GM19372 (cell line): ENCODE data around the gene OSCP1.

Experiments used
- ATAC-seq: cut with Tn5 transposase; IDR thresholded peaks from one replicate; pipeline ENCODE4 v1.9.1; 2021; ENCODE audit warnings: mild to moderate bottlenecking, low read depth, moderate library complexity; ENCODE audit not compliant: unreplicated experiment

Gene OSCP1

GRCh38 chr1:36450919-36451305 lies 661 bp upstream of the OSCP1 start:
- ATAC-seq: no peak

DNA sequence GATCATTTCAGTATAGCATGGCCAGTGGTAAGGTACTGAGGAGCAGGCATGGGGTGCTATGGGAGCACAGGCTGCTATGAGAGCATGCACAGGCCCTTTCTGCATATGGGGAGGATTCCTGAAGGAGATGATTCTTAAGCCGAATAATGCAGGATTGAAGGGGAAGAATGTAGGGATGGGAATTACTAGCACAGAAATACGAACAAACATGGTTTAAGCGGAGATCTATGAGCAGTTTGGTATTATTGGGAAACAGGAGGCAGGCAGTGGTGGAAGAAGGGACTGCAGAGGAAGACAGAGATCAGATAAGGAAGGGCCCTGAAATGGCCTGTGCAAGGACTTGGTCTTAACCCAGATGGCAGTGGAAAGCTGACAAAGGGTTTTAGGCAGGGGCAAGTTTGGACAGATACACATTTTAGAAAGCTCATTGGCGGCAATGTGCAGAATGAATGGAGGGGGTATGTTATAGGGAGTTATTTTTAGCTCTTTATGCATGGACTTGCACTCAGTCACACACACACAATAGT lies 1.7 kb downstream of the OSCP1 start:
- no peak for ATAC-seq

- no peak for ATAC-seq
These were observed 2.8 kb downstream of the OSCP1 start for GRCh38 chr1:36447450-36447849.

DNA sequence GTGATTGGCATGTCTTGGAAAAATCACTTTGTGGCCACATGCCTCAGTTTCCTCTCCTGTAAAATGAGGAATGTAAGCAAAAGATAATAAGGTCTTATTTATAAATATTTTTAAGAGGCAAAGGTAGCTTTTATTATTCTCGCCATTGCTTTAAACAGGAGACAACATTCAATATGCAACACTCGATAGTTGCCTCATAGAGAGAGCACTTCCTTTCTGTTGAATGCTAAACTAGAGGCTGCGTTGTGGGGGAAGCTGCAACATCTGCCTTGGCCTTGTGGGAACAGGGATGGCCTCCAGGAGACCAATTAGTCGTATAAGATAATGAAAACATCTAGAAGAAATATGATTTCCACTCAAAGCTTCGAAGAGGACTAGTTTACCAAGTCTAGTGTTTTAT lies 3.5 kb downstream of the OSCP1 start:
- ATAC-seq: no peak

GRCh38 chr1:36446271-36446670 lies 4.0 kb downstream of the OSCP1 start:
- no peak for ATAC-seq

DNA sequence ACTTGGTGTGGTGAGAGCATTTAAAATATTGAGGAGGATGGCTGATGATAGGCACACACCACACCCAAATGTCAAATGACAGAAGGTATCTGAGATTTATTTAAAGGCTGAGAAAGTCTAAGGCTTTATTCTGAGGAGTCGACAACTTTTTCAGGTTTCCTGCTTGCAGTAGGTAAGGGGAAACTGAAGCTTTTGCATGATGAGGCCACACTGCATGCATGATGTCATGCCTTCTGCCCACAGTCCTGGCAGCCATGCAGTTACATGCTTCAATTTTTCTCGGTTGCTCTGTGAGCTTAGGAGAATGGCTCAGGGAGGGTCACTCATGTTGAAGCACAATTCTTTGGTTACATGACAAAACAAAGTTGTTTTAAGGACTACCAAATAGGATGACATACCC lies 7.0 kb downstream of the OSCP1 start:
- no peak for ATAC-seq

GRCh38 chr1:36442337-36442736 lies 7.9 kb downstream of the OSCP1 start:
- ATAC-seq: no peak

DNA sequence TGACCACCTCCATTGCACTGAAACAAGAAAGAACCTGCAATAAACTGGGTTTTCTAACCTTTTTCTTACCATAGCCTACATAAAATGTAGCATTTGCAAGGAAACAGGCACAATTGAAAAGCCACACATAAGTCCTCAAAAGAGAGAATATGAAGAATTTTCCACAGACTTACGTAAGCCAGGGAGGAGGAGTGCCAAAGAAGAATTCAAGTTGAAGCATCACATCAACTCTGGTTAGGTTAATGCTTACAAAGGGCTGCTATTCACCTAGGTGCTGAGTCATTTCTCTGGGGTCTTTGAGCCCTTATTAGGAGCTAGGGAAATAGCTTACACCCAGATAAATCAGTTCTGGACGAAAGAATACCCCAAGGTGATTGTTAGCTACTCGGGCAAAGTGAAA lies 9.6 kb downstream of the OSCP1 start:
- no peak for ATAC-seq

DNA sequence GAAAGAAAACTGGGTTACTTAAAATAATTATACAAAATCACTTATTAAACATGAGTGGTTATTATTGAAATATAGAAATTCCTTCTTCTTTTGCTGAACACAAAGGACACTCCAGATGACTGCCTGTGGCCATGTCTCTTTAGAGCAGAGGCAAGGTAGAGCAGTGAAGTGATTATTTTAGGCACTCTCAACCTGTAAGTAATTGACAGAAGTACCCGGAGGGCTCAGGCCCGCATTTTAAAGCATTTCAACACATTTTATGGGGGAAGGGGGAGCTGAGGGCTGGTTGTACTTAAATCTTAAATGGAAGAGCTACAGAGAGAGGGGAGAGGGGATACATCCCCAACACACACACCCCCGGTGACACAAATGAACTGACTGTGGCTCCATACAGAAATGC lies 10.2 kb downstream of the OSCP1 start:
- no peak for ATAC-seq

DNA sequence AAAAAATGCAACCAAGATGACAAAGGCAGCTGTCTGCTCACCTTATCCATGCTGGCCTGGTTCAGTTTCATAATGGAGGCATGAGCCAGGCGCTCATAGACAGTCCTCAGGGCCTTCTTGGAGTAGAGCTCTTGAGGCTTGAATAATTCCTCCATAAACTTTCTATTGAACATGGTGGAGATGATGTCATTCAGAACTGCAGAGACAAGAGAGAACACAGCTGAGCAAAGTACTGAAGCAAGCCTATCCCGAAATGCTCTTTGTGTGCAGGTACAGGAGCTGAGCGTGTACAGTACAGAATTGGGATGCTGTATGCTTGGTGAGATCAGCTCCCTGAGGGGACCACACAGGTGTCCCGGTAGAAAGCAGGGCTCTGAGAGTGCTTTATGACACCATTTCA lies 11.5 kb downstream of the OSCP1 start:
- no peak for ATAC-seq

- ATAC-seq: no peak
These were observed 13.4 kb downstream of the OSCP1 start for GRCh38 chr1:36436821-36437220.

DNA sequence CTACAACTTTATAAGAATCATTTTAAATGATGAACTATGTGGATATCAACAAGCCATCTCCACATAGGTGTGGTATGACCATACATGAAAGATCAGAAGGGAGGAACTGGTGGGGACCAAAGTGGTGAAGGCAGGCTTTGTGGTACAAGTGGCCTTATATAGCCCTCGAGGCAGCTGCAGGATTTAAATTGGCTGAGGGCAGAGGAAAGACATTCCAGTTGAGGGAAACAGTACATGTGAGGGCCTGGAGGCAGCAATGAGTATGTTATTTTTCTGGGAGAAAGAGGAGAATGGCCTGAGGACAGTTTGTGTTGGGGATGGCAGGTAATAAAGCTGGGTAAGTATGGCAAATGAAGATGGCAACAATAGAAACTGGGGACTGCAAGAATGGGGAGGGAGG lies 17.1 kb downstream of the OSCP1 start:
- ATAC-seq: no peak

DNA sequence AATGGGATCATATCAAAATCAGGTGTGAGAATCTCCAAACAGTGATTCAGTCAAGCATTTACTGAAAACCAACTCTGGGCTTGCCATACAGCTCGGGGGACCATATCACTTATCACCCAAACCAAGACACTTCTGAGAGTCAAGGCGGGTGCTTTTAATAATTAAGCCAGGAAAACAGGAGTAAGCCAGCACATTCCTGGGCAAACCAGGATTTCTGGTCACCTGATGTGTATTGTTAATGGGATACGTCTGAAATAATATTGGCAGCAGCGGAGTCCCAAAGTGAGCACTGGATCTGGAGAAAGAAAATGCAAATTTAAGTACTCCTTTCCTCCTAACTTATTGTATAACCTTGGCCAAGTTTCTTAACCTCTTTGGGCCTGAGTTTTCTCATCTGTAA lies 17.6 kb downstream of the OSCP1 start:
- no peak for ATAC-seq

DNA sequence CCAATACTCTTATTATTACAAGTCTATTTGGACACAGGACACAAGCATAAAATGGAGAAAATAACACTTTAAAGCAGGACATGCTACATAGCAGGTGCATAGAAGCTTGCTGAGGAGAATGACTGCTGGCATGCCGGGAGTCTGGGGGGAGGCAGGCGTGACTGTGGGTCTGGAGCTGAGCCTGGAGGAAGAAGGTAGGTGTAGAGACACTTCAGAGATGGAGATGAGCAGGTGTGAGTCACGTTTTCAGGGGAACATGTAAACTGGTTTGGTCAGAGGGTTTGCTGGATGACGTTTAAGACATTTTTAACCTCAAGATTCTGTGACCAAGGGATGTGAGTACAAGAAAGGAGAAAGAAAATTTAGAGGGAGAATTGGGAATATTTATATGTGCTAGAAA lies 24.5 kb downstream of the OSCP1 start:
- ATAC-seq: no peak

DNA sequence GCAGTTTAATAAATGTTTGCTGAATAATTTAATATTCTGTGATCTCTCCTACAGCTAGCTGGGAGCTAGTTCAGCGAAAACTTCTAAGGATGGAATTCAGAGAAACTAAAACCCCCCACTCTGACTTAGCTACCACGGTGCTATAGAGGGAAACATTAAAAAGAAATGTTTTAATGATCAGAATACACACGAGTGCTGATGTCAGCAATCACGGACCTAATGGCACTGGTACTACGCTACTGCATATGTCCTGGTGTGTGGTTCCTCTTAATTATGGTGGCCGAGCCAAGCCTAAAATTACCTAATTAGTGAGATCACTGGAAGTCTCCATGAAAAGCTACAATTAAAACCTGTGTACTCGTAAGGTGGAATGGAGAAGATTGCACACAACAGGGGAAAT lies 28.6 kb downstream of the OSCP1 start:
- no peak for ATAC-seq

GRCh38 chr1:36420836-36421317 lies 29.4 kb downstream of the OSCP1 start:
- ATAC-seq: no peak

GRCh38 chr1:36420409-36420808 lies 29.8 kb downstream of the OSCP1 start:
- no peak for ATAC-seq

DNA sequence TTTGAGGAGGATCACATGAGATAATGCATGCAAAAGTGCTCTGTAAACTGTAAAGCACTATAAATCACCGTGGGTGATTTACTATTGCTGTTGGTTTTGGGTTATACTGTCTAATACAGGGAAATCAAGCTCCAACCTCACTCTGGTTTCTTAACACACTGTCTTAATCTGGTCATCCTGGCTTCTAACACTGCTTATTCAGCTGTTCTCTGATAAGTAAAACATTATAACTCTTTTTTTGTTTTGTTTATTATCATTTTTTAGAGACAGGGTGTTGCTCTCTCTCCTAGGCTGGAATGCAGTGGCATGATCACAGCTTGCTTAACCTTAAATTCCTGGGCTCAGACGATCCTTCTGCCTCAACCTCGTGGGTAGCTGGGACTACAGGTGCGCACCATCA lies 30.7 kb downstream of the OSCP1 start:
- no peak for ATAC-seq

DNA sequence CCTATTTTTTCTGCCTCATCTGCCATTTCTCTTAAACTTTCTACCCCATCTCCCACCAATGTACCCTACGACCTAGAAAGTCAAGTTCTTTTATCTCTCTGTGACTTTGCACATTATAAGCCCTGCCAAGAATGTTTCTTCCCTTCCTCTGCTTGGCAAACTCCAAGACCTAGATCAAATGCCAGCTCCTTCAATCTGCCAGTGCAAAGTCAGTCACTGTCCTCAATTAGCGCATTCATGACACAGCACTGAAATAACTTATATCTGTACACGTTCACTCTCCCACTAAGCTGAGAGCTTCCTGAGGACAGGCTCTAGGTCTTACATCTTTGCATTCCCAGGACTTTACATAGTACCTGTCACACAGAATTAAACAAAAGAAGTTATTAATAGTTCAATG lies 31.1 kb downstream of the OSCP1 start:
- ATAC-seq: no peak

- ATAC-seq: no peak
These were observed 32.3 kb downstream of the OSCP1 start for GRCh38 chr1:36417931-36418330.

DNA sequence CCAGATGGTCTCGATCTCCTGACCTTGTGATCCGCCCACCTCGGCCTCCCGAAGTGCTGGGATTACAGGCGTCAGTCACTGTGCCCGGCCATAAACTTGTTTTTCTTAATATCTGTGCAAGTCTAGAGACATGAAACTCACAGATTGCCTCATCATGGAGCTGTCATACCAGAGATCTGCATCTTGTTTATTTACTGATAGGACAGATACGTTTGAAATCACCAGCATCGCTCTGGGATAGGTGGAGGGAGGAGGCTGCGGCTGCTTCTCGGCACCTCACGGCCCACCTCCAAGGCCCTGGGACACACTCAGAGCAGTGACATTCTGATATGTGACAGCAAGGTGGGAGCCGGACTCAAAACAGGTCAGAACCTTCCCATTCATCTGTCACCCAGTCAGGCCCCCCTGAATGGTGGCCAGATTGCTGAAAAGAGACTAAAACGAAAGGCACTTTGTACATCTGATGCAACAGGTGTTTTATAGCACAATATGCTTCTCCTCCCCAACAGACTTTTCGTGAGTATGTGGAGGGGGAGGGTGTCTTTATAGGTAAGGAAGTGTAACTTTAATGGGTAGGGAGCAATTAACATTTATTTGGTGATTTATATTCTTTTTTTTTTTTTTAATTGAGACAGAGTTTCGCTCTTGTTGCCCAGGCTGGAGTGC lies 34.5 kb downstream of the OSCP1 start:
- ATAC-seq: no peak

GRCh38 chr1:36414384-36414783 lies 35.9 kb downstream of the OSCP1 start:
- no peak for ATAC-seq
